Hematopoietic multipotent progenitor cell treated with erythropoietin and hydrocortisone succinate and interleukin-3 and kit ligand, for 8 days (in vitro differentiated cells): Measurements from ENCODE around the gene CNNM3.
A peak's percentile ranks its signal among the peaks of the same experiment; 100 is the strongest.
"Not testable (repeated sequence)": the region's sequence is repeated elsewhere in the genome, so short reads cannot be mapped to it uniquely, and the experiment has no call there.

Experiments used
- DNase-seq: peaks from one replicate; pipeline ENCODE4 v3.0.0-alpha.2; 2015

The CNNM3 gene

GRCh38 chr2:96842600-96842999 is 26.5 kb downstream of the CNNM3 start:
- no peak for DNase-seq

GRCh38 chr2:96843538-96844268 is 27.6 kb downstream of the CNNM3 start, which contains the start of gene ANKRD23:
Gene ANKRD23 (minus strand): TSS chr2:96844021. CDS start chr2:96843992, 29 bp downstream.
- DNase-seq = no peak

GRCh38 chr2:96844405-96844808 is 28.3 kb downstream of the CNNM3 start:
- DNase-seq = no peak

GRCh38 chr2:96846825-96847224 is 30.8 kb downstream of the CNNM3 start:
- no peak for DNase-seq

- DNase-seq = no peak
These were observed 31.5 kb downstream of the CNNM3 start for GRCh38 chr2:96847586-96847985.

- DNase-seq = no peak
These were observed 32.2 kb downstream of the CNNM3 start for GRCh38 chr2:96848264-96848663.

- no peak for DNase-seq
These were observed 36.6 kb downstream of the CNNM3 start for GRCh38 chr2:96852667-96853066.

- DNase-seq = no peak
These were observed 37.3 kb downstream of the CNNM3 start for GRCh38 chr2:96853321-96853720.

GRCh38 chr2:96856776-96857666 is 41.0 kb downstream of the CNNM3 start:
- peak; percentile 62 for DNase-seq

- DNase-seq = peak; percentile 97
These were observed 41.8 kb downstream of the CNNM3 start, which contains the start of gene ANKRD39 for GRCh38 chr2:96857667-96858372. Gene ANKRD39 (minus strand): TSS chr2:96858016. CDS start chr2:96857987, 29 bp downstream.

GRCh38 chr2:96859099-96859649 is 43.1 kb downstream of the CNNM3 start:
- DNase-seq = no peak

- DNase-seq = no peak
These were observed 43.6 kb downstream of the CNNM3 start for GRCh38 chr2:96859681-96860064.

- DNase-seq = no peak
These were observed 44.3 kb downstream of the CNNM3 start for GRCh38 chr2:96860065-96861029.

GRCh38 chr2:96861074-96861473 is 45.0 kb downstream of the CNNM3 start:
- DNase-seq = no peak

- not testable (repeated sequence) for DNase-seq
These were observed 47.0 kb downstream of the CNNM3 start for GRCh38 chr2:96863056-96863455.

GRCh38 chr2:96863575-96864342 is 47.7 kb downstream of the CNNM3 start:
- DNase-seq = no peak

- DNase-seq = no peak
These were observed 48.4 kb downstream of the CNNM3 start for GRCh38 chr2:96864343-96865091.

- no peak for DNase-seq
These were observed 49.6 kb downstream of the CNNM3 start for GRCh38 chr2:96865654-96866053.

GRCh38 chr2:96866149-96866548 is 50.1 kb downstream of the CNNM3 start:
- no peak for DNase-seq

GRCh38 chr2:96866586-96866985 is 50.5 kb downstream of the CNNM3 start:
- DNase-seq = no peak
